ENCODE data around the gene ZNF444. TPM values are rescaled to one million over a fixed set of nuclear protein-coding genes. Genes with fewer than 3 reads are reported as not detected.
A peak's percentile ranks its signal among the peaks of the same experiment; 100 is the strongest.

Gene ZNF444
- total RNA-seq, 1 experiment from 2014 or later, result 84.0 TPM

DNA sequence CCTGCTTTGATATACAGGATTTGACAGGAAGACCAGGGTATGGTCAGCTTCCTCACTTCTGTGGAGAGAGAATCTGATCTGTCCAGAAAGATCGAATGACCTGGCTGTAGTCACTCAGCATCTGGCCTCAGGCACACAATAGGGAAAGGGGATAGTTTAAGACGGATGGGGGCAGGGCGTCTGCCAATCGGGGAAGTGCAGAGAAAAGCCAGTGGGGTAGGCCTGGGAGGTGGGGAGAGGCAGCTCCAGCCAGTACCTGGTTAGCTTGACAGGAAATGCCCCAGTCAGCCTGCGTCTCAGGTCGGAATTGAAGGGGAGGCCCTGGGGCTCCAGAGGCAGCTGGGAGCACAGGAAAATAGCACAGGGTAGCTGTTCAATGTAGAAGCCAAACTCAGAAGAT is 12.4 kb downstream of the ZNF444 start (continued):
- TF ChIP-seq FOXJ3 (CRISPR knock-in tag; IDR thresholded peaks at IDR 0.05; ENCODE audit: borderline replicate concordance) (no peak), MLX (CRISPR knock-in tag; IDR thresholded peaks at IDR 0.05) (no peak), MXD4 (CRISPR knock-in tag; IDR thresholded peaks at IDR 0.05; ENCODE audit: borderline replicate concordance) (no peak), CREB1 (CRISPR knock-in tag; IDR thresholded peaks at IDR 0.05) (no peak), RORB (CRISPR knock-in tag; IDR thresholded peaks at IDR 0.05) (no peak), SMAD3 (CRISPR knock-in tag; IDR thresholded peaks at IDR 0.05; ENCODE audit: borderline replicate concordance) (no peak), ELF4 (CRISPR knock-in tag; IDR thresholded peaks at IDR 0.05; ENCODE audit: low read depth) (no peak), MYBL2 (CRISPR knock-in tag; IDR thresholded peaks at IDR 0.05) (no peak), ZSCAN18 (CRISPR knock-in tag; IDR thresholded peaks at IDR 0.05) (no peak)
- TF ChIP-seq, protein P1, sequence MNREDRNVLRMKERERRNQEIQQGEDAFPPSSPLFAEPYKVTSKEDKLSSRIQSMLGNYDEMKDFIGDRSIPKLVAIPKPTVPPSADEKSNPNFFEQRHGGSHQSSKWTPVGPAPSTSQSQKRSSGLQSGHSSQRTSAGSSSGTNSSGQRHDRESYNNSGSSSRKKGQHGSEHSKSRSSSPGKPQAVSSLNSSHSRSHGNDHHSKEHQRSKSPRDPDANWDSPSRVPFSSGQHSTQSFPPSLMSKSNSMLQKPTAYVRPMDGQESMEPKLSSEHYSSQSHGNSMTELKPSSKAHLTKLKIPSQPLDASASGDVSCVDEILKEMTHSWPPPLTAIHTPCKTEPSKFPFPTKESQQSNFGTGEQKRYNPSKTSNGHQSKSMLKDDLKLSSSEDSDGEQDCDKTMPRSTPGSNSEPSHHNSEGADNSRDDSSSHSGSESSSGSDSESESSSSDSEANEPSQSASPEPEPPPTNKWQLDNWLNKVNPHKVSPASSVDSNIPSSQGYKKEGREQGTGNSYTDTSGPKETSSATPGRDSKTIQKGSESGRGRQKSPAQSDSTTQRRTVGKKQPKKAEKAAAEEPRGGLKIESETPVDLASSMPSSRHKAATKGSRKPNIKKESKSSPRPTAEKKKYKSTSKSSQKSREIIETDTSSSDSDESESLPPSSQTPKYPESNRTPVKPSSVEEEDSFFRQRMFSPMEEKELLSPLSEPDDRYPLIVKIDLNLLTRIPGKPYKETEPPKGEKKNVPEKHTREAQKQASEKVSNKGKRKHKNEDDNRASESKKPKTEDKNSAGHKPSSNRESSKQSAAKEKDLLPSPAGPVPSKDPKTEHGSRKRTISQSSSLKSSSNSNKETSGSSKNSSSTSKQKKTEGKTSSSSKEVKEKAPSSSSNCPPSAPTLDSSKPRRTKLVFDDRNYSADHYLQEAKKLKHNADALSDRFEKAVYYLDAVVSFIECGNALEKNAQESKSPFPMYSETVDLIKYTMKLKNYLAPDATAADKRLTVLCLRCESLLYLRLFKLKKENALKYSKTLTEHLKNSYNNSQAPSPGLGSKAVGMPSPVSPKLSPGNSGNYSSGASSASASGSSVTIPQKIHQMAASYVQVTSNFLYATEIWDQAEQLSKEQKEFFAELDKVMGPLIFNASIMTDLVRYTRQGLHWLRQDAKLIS (CRISPR knock-in tag; IDR thresholded peaks at IDR 0.05; ENCODE audit: borderline replicate concordance), result no peak
- TF ChIP-seq, protein P2, sequence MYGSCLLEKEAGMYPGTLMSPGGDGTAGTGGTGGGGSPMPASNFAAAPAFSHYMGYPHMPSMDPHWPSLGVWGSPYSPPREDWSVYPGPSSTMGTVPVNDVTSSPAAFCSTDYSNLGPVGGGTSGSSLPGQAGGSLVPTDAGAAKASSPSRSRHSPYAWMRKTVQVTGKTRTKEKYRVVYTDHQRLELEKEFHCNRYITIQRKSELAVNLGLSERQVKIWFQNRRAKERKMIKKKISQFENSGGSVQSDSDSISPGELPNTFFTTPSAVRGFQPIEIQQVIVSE (CRISPR knock-in tag; IDR thresholded peaks at IDR 0.05; ENCODE audit: borderline replicate concordance), result no peak
- TF ChIP-seq, protein P3, sequence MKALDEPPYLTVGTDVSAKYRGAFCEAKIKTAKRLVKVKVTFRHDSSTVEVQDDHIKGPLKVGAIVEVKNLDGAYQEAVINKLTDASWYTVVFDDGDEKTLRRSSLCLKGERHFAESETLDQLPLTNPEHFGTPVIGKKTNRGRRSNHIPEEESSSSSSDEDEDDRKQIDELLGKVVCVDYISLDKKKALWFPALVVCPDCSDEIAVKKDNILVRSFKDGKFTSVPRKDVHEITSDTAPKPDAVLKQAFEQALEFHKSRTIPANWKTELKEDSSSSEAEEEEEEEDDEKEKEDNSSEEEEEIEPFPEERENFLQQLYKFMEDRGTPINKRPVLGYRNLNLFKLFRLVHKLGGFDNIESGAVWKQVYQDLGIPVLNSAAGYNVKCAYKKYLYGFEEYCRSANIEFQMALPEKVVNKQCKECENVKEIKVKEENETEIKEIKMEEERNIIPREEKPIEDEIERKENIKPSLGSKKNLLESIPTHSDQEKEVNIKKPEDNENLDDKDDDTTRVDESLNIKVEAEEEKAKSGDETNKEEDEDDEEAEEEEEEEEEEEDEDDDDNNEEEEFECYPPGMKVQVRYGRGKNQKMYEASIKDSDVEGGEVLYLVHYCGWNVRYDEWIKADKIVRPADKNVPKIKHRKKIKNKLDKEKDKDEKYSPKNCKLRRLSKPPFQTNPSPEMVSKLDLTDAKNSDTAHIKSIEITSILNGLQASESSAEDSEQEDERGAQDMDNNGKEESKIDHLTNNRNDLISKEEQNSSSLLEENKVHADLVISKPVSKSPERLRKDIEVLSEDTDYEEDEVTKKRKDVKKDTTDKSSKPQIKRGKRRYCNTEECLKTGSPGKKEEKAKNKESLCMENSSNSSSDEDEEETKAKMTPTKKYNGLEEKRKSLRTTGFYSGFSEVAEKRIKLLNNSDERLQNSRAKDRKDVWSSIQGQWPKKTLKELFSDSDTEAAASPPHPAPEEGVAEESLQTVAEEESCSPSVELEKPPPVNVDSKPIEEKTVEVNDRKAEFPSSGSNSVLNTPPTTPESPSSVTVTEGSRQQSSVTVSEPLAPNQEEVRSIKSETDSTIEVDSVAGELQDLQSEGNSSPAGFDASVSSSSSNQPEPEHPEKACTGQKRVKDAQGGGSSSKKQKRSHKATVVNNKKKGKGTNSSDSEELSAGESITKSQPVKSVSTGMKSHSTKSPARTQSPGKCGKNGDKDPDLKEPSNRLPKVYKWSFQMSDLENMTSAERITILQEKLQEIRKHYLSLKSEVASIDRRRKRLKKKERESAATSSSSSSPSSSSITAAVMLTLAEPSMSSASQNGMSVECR (CRISPR knock-in tag; IDR thresholded peaks at IDR 0.05; ENCODE audit: borderline replicate concordance), result no peak

GRCh38 chr19:56155124-56155687 is 14.1 kb downstream of the ZNF444 start:
- Mint-ChIP-seq H3K4me3 (no peak overlapping the region), H3K27me3 (ENCODE audit: low read depth) (no peaks in the 10 kb centered on the region)
- ATAC-seq, result peak; percentile 70
- TF ChIP-seq MXD4 (CRISPR knock-in tag; IDR thresholded peaks at IDR 0.05; ENCODE audit: borderline replicate concordance) (no peak), PRRX2 (CRISPR knock-in tag; IDR thresholded peaks at IDR 0.05) (no peak), ZNF281 (CRISPR knock-in tag; IDR thresholded peaks at IDR 0.05) (no peak), ERG (CRISPR knock-in tag; IDR thresholded peaks at IDR 0.05) (no peak)
- TF ChIP-seq, protein P4, sequence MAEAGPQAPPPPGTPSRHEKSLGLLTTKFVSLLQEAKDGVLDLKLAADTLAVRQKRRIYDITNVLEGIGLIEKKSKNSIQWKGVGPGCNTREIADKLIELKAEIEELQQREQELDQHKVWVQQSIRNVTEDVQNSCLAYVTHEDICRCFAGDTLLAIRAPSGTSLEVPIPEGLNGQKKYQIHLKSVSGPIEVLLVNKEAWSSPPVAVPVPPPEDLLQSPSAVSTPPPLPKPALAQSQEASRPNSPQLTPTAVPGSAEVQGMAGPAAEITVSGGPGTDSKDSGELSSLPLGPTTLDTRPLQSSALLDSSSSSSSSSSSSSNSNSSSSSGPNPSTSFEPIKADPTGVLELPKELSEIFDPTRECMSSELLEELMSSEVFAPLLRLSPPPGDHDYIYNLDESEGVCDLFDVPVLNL (CRISPR knock-in tag; IDR thresholded peaks at IDR 0.05; ENCODE audit: borderline replicate concordance, low read depth), result no peak

More at GRCh38 chr19:56155124-56155687, 14.1 kb downstream of the ZNF444 start:
- H3K36me3 Mint-ChIP-seq, result peaks cover 37% of the 10 kb centered on the region
- ChIA-PET POLR2A (interaction anchor here (1.3 kb wide), 1 partner anchor 98 kb away, joined by 3 read pairs; no protein-coding TSS in a partner anchor), CTCF (interaction anchor here (0.5 to 3.8 kb wide), 51 partner anchors 10 to 1674 kb away, joined by 3 to 73 read pairs (median 8); partner anchors contain the start of genes GALP, ZNF444, ZNF582 and ZNF787)
- H3K9me3 Mint-ChIP-seq, result no peaks in the 10 kb centered on the region
- H3K4me1 Mint-ChIP-seq, result peaks cover 24% of the 10 kb centered on the region
- H3K27ac Mint-ChIP-seq, result no peak overlapping the region
- peak; percentile 78 for DNase-seq (ENCODE audit: low spot score)
